GM18520 (cell line): ENCODE measurements around the gene LRP1-AS.

Experiments
- ATAC-seq: cut with Tn5 transposase; IDR thresholded peaks from one replicate; pipeline ENCODE4 v1.9.1; 2021; ENCODE audit not compliant: unreplicated experiment

The LRP1-AS gene

DNA sequence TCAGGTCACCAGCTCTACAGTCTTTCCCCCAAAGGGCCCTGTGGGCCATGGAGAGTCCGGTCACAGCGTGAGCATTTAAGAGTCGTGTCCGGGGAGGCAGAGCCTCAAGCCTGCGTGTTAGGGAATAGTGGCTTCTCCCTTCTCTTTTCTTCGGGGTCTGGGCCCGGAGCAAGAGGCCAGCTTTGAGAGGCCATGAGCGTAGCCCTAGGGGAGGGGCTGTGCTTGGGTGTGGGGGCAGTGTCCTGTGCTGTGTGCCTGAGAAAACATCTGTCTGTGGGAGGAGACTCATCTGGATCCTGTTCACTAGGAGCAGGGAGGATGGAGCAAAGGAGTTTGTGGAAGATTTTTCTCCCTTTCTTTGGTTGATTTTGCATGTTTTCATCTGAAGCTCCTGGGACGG is 5.3 kb downstream of the LRP1-AS start:
- no peak for ATAC-seq

DNA sequence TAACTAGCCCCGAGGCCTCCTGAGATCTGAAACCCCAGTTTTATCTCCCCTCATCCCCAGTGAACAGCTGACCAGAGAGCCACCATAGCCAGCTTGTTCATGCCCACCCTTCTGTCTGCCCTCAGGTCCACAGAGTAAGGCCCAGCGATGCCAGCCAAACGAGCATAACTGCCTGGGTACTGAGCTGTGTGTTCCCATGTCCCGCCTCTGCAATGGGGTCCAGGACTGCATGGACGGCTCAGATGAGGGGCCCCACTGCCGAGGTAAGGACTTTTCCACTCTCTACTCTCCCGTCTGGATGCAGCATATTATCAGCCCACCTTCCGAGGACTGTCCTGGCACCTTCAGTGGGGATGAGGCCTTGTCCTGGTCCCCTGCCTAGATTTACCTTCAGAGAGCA is 6.2 kb downstream of the LRP1-AS start:
- no peak for ATAC-seq

DNA sequence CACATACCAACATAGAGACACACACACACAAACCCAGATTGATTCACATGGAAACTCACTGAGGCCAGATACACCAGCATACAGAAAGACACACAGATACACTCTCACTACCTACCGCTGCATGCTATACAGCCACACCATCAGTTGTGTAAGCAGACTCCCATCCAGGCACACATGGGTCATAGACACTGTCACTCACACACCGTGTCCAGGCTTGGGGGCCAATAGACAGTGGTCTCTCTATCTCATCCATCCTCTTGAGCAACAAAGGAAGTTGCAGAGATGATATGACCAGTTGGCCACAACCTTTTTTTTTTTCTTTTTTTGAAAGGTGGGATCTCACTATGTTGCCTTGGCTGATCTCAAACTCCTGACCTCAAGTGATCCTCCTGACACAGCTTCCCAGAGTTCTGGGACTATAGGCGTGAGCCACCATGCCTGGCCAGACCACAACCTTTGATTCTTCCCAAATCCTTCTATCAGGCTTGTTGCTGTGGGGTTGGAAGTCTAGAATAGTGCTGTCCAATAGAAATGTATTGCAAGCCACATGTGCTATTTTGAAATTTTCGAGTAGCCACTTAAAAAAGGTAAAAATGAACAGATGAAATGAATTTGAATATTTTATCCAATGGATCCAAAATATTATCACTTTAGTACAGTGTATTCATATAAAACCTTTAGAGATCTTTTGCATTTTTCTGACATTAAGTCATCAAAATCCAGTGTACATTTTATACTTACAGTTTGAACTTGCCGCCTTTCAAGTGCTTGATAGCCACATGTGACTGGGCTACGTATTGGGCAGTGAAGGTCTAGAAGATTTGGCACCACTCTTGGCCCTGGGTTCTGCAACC is 7.4 kb downstream of the LRP1-AS start:
- no peak for ATAC-seq

DNA sequence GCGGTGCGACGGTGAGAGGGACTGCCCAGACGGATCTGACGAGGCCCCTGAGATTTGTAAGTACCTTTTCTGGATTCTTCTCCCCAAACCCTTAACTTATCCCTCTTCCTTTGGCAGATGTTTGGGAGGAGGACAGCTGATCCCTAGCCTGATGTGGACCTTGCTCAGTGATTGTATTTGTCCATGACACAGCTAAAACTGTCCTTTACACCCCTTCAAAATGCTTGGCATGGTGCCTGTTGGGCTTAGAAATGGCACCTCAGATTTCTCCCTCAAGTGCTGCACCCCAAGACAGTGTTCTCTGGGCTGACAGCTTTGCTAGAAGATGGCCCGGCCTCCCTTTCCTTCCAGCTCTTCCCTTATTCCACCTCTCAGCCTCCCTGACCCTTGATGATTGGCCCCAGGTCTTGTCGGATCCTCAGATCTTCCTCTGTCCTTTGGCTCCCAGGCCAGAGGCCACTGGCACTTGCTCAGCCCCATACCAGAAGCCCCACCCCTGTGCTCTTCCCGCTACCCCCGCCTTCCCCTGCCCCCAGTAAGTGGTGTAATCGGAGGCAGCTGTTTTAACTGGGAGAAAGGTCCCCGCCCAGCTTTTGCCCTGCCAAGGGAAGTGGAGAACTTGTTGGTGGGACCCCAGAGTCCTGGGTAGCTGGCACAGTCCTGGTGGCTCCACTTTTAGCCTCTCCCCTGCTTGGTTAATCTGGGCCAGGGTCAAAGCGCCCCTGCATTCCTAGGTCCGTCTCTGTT is 8.7 kb downstream of the LRP1-AS start:
- no peak for ATAC-seq

DNA sequence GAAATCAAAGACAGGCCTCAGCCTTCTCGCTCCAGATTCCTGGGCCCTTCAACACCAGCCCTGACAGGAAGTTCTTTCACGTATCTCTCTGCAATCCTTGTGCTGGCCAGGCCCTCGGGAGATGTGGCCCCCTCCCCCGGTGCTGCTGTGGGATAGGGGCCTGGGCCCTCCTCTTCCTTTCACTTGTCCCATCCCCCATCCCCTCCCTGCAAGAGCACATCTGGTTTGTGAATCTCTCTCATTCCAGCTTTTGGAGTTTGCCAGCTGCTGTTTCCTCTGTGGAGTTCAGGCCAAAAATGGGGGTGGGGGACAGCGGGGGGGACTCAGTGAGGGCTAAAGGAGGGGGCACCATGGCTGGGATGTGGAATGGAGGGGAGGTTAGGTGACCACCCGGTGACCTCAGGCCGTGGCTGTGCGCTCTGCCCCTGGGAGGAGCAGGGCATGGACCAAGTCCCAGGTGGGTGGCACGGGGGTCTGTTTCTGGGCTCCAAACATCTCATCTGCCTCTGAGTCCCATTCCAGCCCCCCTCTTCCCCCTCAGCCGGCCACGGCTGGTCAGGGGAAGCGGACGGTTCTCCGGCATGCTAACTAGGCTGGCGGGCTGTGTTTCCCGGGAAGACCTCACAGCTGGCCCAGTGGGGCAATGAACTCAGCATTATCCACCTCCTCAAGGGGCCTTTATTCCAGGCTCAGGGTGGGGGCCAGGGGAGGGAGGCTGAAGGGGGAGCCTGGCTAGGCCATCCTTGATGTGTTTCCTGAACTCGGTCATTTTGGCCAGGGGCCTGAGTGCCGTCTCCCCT is 11.7 kb downstream of the LRP1-AS start:
- ATAC-seq, result no peak

DNA sequence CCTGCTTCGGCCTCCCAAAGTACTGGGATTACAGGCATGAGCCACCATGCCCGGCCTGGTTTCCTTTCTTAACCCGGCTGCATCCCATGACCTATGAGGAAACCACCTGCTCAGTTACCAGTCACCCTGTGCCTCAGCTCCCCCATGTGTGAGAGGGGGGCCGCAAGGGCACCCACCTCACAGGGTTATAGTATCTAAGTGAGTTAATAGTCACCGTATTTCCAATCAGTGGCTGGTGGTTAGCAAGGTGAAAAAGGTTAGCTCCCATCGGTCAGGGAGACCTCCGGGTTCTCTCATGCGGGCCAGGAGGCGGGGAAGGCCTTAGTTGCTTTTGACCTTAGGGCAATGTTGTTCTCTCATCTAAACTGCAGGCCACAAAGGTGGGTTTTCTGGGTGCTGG is 12.5 kb downstream of the LRP1-AS start:
- ATAC-seq, result no peak

DNA sequence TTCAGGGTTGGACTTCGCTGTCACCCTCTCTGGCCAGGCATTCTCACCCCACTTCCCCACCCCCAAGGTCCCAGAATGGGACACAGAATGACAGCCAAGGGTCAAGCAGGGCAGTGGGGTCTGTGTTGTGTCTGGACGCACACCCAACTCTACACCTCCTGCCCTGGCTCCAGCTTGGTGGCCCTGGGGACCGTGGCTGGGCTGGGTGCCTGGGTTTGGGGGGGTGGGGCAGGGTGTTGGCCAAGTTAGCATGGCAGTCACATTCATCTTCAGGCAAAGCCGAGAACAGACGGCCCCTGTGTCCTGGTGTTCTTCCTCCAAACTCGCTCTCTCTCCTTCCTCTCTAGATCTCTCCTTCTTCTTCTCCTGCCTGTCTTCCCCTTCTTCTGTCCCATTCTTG is 13.5 kb downstream of the LRP1-AS start:
- no peak for ATAC-seq

DNA sequence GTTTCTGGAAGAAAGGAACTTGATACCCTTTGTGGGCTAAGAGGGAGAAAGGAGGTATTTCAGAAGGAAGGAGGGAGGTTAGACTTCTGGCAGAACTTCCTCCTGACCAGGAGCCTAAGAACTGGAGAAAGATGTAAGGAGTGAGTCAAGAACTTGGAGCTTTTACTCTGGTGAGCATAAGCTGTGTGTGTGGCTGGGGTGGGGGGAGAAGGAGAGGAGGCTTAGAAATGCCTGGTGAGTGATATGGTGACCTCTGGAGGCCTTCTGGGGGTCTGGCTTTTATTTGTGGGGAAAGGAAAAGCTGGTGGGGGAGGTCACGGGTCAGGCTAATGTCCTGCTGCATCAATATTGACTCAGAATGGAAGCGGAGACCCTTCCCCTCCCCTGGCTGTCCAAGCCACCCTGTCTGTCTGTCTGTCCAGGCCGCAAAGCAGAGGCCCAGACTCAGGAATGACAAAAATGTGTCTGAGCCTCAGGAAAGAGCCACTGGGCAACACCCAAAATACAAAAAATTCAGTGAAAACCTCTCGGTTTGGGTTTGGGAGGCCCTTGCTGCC is 14.3 kb downstream of the LRP1-AS start:
- no peak for ATAC-seq

DNA sequence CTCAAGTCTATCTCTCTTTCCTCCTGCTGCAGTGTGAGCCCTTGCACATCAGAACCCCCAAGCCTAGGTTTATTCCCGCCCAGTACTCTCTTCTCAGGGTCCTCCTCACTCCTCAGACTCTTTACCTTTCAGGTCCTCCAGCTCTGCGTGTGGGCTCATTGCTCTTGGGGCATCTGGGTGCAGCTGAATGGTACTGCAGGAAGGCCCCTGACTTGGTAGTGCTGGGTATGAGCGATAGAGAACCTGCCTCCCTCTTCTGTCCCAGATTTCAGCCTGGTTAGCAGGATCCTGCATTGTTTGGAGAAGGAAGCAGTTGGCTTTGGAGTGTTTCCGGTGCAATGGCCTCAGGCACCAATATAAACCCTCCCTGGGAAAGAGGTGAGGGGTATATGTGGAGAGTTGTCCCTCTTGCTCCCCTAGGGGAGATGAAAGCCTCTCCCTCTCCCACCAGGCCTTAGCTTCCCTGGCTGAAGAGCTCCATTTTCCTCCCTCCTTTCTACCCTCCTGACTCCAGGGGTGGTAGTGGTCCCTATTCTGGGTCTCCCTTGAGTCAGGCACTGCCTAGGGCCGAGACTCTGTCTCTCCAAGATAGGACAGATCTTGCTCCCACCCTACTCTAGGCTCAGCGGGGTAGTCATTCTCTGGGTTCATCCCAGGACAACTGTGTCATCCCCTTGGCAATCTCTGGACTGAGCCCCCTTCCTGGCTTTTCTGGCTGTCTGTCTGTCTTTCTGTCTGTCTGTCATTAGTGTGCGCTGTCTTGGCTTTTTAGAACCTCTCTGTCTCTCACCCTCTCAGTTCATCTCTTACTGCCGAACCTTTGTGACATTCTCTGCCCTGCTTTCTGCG is 15.3 kb downstream of the LRP1-AS start:
- ATAC-seq, result no peak

DNA sequence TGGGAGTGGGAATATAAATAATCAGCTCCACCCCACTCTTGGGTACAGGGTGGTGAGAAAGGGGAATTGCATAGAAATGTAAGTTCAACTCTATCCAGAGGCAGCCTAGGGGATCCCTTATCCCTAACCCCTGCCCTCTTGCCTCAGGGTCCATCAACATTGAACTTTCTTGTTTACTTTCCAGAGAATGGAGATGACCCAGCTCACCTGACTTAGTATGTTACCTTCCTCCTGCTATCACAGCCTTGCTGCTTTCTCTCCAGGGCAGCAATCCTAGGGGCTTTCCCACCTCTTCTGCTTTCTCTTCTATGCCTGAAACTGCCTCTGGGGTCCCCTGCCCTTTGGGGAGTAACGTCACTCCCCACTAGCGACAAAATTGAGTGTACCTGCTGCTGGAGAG is 16.5 kb downstream of the LRP1-AS start:
- ATAC-seq, result no peak

DNA sequence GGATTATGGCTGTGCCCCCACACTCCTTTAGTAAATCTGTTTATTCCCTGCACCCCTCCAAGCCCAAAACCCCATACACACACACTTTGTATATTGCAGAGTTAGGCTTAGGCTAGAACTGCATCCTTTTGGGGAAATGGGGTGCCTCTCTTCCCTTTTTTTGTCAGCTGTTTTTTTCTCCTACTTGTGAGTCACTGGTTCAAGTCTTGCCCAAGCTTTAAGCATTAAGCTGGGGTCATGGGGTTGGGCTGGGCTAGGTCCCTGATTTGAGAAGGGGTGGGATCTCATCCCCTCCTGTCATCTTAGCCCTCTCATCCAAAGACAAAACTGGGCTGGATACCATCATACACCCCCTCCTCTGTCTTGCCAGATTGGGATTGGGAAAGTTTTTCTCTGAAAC is 17.5 kb downstream of the LRP1-AS start:
- ATAC-seq, result no peak

DNA sequence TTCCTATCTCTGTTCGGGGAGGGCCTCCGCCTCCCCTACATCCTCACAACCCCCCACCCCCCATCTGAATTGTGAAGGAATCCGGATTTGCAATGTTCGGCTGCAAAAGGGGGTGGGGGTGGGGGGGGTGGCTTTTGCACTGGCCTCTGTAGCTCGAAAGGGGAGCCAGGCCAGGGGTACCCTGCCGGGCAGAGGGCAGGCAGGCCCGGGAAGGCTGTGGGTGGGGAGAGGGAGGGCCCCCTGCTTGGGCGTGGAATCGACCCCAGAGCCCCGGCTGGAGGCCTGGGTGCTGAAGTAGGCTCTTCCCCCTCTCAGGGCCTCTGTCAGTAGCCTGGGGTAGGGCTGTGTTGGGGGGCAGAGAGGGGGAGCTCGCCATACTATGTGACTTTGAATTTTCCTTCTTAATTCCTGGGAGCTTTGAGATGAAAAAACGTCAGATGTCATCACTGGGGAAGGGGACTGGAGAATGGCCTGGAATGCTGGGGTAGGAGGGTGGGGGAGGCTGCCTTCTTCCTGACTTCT is 18.0 kb downstream of the LRP1-AS start:
- ATAC-seq, result no peak

DNA sequence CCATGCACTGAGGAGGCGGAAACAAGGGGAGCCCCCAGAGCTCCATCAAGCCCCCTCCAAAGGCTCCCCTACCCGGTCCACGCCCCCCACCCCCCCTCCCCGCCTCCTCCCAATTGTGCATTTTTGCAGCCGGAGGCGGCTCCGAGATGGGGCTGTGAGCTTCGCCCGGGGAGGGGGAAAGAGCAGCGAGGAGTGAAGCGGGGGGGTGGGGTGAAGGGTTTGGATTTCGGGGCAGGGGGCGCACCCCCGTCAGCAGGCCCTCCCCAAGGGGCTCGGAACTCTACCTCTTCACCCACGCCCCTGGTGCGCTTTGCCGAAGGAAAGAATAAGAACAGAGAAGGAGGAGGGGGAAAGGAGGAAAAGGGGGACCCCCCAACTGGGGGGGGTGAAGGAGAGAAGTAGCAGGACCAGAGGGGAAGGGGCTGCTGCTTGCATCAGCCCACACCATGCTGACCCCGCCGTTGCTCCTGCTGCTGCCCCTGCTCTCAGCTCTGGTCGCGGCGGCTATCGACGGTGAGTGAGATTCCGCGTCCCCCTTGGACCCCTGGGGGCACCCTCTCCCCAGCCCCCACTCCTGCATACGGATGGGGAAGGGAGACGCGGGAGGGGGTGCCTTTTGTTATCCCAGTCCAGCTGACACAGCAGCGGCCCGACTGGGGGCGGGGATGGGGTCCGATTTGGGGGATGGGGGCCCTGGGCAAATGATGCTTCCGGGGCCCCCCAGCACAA is 18.7 kb downstream of the LRP1-AS start:
- ATAC-seq, result no peak

DNA sequence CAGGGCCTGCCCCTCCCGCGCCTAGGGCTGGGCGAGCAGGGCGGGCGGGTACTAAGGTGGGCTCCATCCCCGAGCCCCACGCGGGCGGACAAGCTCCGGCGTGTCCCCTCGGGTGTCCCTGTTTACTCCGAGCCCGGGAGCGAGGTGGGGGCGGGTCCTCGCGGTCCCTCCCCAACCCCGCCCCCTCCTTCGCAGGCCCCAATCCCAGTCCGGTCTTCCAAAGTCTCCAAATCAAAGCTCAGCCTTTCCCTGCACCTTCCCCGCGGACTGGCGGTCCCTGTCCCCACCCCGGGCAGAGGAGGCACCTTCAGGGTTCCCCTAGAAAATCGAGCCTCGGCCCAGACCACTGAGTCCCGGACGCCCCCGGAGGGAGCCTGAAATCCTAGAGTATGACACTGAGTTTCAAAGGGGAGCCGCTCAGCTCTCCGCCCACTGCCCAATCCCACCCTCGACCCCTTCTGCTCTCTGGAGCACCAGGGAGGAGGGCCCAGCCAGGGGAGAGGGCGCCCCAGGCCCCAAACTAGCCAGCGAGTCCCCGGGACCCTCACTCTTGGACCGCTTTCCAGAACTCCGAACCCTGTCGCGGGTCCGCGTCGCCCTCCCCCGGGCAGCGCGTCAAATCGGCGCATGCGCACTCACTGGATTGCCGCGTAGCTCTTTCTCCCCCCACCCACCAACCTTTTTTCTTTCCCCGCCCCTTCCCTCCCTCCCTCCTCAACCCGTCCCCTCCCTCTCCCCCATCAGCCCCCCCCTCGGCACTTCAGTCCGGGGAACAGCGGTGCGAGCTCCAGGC is 19.5 kb downstream of the LRP1-AS start, which contains the start of gene LRP1:
TSS of gene LRP1 (plus strand) at position 758 of the 793 bp plus-strand sequence. CDS start 482 bp downstream, outside the sequence.
- no peak for ATAC-seq

DNA sequence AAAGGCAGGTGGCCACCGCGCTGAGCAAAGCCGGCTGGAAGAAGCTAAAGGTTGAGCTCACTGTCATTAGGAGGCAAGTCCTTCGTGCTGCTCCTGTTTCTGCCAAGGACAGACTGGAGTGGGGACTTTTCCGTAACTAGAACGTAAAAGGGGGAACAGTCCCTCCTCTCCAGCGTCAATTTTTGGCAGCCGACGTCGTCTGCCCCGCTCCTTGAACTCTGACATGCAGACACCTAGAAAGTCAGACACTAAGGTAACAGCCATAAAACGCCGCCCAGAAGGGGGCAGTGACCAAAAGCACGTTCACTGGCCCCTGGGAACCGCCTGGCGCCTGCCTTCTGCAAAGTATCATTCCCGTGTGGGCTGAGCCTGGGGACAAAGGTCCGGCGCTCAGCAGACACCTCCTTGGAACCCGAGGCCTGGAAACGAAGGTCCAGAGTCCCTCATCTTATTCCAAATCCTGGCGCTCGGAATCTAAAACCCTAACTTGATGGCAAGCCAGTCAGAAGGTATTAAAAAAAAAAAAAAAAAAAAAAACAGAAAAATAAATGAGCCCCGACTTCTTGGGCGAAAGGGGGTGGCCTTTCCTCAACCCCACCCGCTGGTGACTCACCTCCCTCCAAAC is 20.2 kb downstream of the LRP1-AS start:
- no peak for ATAC-seq

DNA sequence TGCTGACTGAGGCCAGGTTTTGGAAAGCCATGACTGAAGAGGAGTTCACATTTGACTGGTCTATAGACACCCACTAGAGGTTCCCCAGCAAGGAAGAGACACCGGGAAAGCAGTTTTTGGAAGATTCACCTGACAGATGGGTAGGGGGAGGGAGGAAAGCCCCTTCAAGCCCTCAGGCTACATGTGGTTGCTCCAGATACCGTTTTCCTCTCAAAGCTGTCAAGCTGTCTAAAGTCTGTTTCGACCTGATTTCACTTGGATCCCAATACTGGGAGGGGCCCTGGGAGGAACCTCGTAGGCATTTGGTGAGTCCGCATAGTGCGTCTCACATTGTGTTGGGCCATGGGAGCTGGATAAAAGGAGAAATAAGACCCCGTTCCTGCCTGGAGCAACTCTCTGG is 20.9 kb downstream of the LRP1-AS start:
- ATAC-seq, result no peak

DNA sequence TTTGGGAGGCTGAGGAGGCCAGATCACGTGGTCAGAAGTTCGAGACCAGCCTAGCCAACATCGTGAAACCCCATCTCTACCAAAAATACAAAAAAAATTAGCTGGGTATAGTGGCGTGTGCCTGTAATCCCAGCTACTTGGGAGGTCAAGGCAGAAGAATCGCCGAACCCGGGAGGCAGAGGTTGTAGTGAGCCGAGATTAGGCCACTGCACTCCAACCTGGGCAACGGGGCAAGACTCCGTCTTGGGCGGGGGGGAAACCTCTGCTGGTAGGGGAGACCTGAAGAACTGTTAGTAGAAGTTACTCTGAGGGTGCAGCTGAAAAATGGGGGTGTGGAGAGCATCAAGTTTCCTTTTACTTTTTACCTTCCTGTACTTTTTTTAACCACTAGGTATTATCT is 21.4 kb downstream of the LRP1-AS start:
- no peak for ATAC-seq

DNA sequence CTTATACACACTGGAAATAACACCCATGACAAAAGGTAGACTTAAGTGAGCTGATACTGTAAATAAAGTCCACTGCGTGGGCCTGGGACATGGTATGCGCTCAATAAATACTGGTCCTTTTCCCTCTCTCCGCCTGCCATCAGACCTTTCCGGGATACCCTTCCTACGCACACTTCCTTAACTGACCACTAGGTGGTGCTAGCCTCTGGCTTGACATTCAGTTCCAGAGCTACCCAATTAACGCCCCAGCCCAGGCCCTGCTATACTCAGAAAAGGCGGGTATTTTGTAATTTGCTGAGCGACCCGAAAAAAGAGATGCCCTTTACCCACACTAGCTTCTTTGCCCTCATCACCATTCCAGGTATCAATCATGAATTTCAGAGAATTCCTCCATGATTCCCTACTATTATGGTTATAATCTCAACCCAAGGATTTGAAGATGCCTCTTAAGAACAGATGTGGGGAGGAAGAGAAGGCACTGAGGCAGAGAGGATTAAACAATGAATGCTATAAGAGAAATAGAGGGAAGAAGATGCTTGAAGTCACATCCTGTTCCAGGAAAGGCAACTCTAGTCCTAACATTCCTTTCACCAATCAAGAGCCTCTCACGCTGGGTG is 23.1 kb downstream of the LRP1-AS start:
- ATAC-seq, result no peak
